Esophagus squamous epithelium (tissue), 5 donors: Measurements from ENCODE around the gene MTRF1L. TPM values are rescaled to one million over a fixed set of nuclear protein-coding genes. Genes with fewer than 3 reads are reported as not detected.

Experiments used
- DNase-seq: peaks from one replicate; lab custom pipeline; 2025; lab: John Stamatoyannopoulos, UW
- H3K27ac ChIP-seq, 4 donors: fragments of 200-600 bp; sonication (generic); one replicate each; pipeline ENCODE4 v1.5.1; 2016 to 2019; ENCODE audit warnings: mild to moderate bottlenecking in 1 of 4
- H3K27me3 ChIP-seq, 4 donors: fragments of 200-600 bp; sonication (generic); 1 replicate in 3 of 4; 2 replicates in 1 of 4; pipeline versions ENCODE4 v1.5.1 to v1.6.0; 2017 to 2021; ENCODE audit warnings: antibody characterized with exemption in 1 of 4
- H3K36me3 ChIP-seq, 3 donors: fragments of 200-600 bp; sonication (generic); one replicate each; pipeline ENCODE4 v1.5.1; 2016 to 2019
- H3K4me1 ChIP-seq, 3 donors: fragments of 200-600 bp; sonication (generic); one replicate each; pipeline ENCODE4 v1.5.1; 2017 to 2019
- H3K4me3 ChIP-seq, 4 donors: fragments of 200-600 bp; sonication (generic); 1 replicate in 3 of 4; 2 replicates in 1 of 4; pipeline ENCODE4 v1.5.1; 2016 to 2019; ENCODE audit warnings: mild to moderate bottlenecking in 2 of 4, moderate library complexity in 1 of 4
- H3K9me3 ChIP-seq, 3 donors: fragments of 200-600 bp; sonication (generic); one replicate each; pipeline ENCODE4 v1.5.1; 2016 to 2019
- POLR2A ChIP-seq, 4 donors: fragments of 450-650 bp; IDR thresholded peaks; one replicate each; pipeline ENCODE4 v1.6.1; 2017; ENCODE audit warnings: antibody characterized with exemption in 4 of 4, mild to moderate bottlenecking in 4 of 4, moderate library complexity in 3 of 4
- WGBS, 2 donors: methylation state at CpG; one replicate each; pipeline ENCODE4 v1.1.5; 2018; 5-methylcytosine and 5-hydroxymethylcytosine counted together
- intact Hi-C: fragments of 100-400 bp; cut with DNase I; formaldehyde crosslinking; loops from one replicate; pipeline ENCODE4 v1.15.0; 2022
- total RNA-seq, 4 donors: library from RNA; depleted of rRNA; stranded (reverse); fragments of >200 nt; gene quantifications; one replicate each; pipeline ENCODE4 v1.1.0, GENCODE V29; 2016
- TF ChIP-seq, protein P1 (sequence below), 6 experiments: fragments of 450-650 bp in 4 of 6; fragments of 200-600 bp in 2 of 6; sonication (generic) in 2 of 6; IDR thresholded peaks; one replicate each; pipeline ENCODE4 v1.5.1; 2016 to 2019; ENCODE audit warnings: antibody characterized with exemption in 6 of 6, mild to moderate bottlenecking in 4 of 6, moderate library complexity in 4 of 6
- donor health status: DM: yes; HTN: yes; CAD: no.

Gene MTRF1L
- total RNA-seq, 4 donors from 2014 or later = 7.3 to 16.2 (median 14.4) TPM

DNA sequence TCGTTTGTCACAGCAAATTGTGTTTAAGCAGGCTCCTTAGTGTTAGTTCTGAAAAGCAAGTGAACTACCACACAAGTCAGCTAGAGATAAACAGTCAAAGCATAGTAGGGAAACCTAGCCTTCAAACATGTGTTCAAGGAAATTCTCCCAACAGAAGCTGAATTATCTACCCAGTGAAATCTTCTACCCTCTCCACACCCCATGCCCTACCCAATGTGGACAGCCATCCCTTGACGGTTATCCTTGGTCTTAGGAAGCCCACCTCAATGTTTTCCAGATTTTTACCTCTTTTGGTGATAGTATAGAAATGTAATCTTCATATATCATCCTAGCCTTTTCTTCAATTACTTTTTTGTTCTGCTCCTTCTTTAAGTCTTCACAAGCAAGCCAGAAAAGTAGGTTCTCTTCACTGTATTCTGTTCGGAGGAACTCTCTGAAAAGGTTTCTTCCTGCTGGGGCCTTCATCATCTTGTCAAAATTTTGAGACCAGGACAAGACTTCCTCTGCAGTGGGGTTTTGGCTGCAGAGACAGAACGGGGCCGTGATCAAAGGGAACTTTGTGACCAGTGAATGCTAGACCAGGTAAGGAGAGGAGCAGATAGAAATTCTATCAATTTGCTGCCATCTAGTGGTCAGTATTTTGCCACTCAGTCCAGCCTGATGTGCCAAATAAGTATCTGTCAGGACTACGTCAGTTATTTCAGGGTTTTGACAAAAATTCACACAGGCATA lies 21.6 kb upstream of the MTRF1L start:
- no peak for DNase-seq
- Histone ChIP-seq H3K36me3 (no peaks in the 10 kb centered on the region), H3K9me3 (no peaks in the 10 kb centered on the region), H3K27ac (no peak overlapping the region), H3K4me3 (no peak overlapping the region), H3K27me3 (peaks cover 0 to 3% (median 0%) of the 10 kb centered on the region in 4 donors), H3K4me1 (peaks cover 0 to 5% (median 0%) of the 10 kb centered on the region in 3 donors)
- TF ChIP-seq, protein P1, sequence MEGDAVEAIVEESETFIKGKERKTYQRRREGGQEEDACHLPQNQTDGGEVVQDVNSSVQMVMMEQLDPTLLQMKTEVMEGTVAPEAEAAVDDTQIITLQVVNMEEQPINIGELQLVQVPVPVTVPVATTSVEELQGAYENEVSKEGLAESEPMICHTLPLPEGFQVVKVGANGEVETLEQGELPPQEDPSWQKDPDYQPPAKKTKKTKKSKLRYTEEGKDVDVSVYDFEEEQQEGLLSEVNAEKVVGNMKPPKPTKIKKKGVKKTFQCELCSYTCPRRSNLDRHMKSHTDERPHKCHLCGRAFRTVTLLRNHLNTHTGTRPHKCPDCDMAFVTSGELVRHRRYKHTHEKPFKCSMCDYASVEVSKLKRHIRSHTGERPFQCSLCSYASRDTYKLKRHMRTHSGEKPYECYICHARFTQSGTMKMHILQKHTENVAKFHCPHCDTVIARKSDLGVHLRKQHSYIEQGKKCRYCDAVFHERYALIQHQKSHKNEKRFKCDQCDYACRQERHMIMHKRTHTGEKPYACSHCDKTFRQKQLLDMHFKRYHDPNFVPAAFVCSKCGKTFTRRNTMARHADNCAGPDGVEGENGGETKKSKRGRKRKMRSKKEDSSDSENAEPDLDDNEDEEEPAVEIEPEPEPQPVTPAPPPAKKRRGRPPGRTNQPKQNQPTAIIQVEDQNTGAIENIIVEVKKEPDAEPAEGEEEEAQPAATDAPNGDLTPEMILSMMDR (IDR thresholded peaks at IDR 0.05) = peak in 5 of 6 experiments; percentile 65 to 79 (median 76)
- no peak for TF ChIP-seq POLR2A (IDR thresholded peaks at IDR 0.05)
- 38 to 41% methylated on average over 6 of the region's 6 CpGs for WGBS, 2 donors
- intact Hi-C loops = loop anchor here (10.0 kb wide), 1 partner anchor 159 kb away; no protein-coding TSS in a partner anchor

DNA sequence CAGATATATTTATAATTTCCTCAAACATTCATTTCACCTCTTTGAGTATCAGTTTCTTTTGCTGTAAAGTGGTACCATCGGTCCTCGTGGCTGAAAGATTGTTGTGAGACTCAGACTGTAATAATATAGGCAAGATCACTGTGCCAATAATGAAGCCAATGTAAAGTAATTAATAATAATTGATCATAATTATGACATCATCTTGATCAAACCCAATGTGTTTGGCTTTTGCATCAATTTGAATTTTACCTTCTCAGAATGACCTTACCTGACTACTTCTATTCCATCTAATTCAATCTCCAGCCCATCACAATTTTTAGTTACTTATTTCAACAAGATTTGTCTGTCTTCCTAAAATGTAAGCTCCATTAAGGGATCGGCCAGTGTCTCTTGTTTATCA lies 15.8 kb upstream of the MTRF1L start:
- TF ChIP-seq, protein P1 (IDR thresholded peaks at IDR 0.05) = no peak
- no peak for TF ChIP-seq POLR2A (IDR thresholded peaks at IDR 0.05)
- H3K4me1 ChIP-seq = no peaks in the 10 kb centered on the region
- H3K36me3 ChIP-seq = no peaks in the 10 kb centered on the region
- no peaks in the 10 kb centered on the region for H3K27me3 ChIP-seq
- DNase-seq = no peak
- intact Hi-C loops = loop anchor here (10.0 kb wide), 1 partner anchor 64 kb away; no protein-coding TSS in a partner anchor
- H3K27ac ChIP-seq = no peak overlapping the region
- H3K4me3 ChIP-seq = no peak overlapping the region
- no peaks in the 10 kb centered on the region for H3K9me3 ChIP-seq
- 88 to 94% methylated on average over 3 of the region's 3 CpGs for WGBS, 2 donors

DNA sequence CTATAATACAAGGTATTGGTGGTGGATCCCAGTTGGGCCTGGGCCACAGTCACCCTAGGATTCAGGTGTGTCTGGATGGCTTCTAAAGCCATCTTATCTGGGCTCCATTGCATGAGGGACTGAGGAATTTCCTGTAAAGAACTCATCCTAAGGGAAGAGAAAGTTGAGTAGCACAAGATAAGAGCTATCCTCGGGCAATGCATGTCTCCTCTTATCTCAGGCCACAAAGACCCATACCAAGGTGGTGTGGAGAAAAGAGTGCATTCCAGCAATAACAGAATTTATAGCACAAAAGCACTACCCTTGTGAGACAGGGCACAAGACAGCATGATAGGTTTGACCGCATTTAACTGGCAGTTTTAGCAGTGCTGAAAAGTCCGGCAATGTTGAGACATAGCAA lies 14.3 kb upstream of the MTRF1L start:
- no peaks in the 10 kb centered on the region for H3K4me1 ChIP-seq
- no peaks in the 10 kb centered on the region for H3K9me3 ChIP-seq
- no peaks in the 10 kb centered on the region for H3K36me3 ChIP-seq
- DNase-seq = no peak
- H3K4me3 ChIP-seq = no peak overlapping the region
- H3K27ac ChIP-seq = no peak overlapping the region
- no peaks in the 10 kb centered on the region for H3K27me3 ChIP-seq
- TF ChIP-seq, protein P1 (IDR thresholded peaks at IDR 0.05) = no peak
- no peak for TF ChIP-seq POLR2A (IDR thresholded peaks at IDR 0.05)
- 68 to 76% methylated on average over 3 of the region's 3 CpGs for WGBS, 2 donors
- intact Hi-C loops = loop anchor here (10.0 kb wide), 1 partner anchor 62 kb away; no protein-coding TSS in a partner anchor

DNA sequence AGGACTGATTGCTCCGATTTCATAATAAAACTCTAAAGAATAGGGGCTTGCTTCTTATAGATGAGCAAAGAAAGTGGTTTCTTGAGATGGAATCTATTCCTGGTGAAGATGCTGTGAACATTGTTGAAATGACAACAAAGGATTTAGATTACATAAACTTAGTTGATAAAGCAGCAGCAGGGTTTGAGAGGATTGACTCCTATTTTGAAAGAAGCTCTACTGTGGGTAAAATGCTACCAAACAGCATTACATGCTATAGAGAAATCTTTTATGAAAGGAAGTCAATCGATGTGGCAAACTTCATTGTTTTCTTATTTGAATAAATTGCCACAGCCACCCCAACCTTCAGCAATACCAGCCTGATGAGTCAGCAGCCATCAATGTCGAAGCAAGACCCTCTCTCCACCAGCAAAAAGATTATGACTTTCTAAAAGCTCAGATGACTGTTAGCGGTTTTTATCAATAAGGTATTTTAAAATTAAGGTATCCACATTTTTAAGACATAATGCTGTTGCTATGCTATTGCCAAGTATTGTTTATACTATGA lies 12.7 kb upstream of the MTRF1L start:
- H3K4me1 ChIP-seq = no peaks in the 10 kb centered on the region
- H3K9me3 ChIP-seq = no peaks in the 10 kb centered on the region
- intact Hi-C loops = loop anchor here (10.0 kb wide), 1 partner anchor 60 kb away; no protein-coding TSS in a partner anchor
- H3K27me3 ChIP-seq = no peaks in the 10 kb centered on the region
- no peak overlapping the region for H3K27ac ChIP-seq
- no peak overlapping the region for H3K4me3 ChIP-seq
- no peaks in the 10 kb centered on the region for H3K36me3 ChIP-seq
- WGBS, 2 donors = 60 to 71% methylated on average over 4 of the region's 4 CpGs
- DNase-seq = no peak
- TF ChIP-seq POLR2A (IDR thresholded peaks at IDR 0.05) = no peak
- TF ChIP-seq, protein P1 (IDR thresholded peaks at IDR 0.05) = no peak

DNA sequence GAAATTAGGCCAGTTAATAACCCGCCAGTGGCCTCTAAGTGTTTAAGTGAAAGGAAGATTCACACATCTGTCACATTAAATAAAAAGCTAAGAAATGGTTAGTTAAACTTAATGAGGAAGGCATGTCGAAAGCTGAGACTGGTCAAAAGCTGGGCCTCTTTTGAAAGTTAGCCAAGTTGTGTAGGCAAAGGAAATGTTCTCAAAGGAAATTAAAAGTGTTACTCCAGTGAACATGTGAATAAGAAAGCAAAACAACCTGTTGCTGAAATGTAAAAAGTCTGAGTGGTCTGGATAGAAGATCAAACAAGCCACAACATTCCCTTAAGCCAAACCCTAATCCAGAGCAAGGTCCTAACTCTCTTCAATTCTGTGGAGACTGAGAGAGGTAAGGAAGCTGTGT lies 10.9 kb upstream of the MTRF1L start:
- TF ChIP-seq, protein P1 (IDR thresholded peaks at IDR 0.05) = no peak
- TF ChIP-seq POLR2A (IDR thresholded peaks at IDR 0.05) = no peak
- no peaks in the 10 kb centered on the region for H3K36me3 ChIP-seq
- H3K27ac ChIP-seq = no peak overlapping the region
- no peaks in the 10 kb centered on the region for H3K9me3 ChIP-seq
- H3K4me1 ChIP-seq = no peaks in the 10 kb centered on the region
- H3K4me3 ChIP-seq = no peak overlapping the region
- intact Hi-C loops = loop anchor here (10.0 kb wide), 1 partner anchor 59 kb away; no protein-coding TSS in a partner anchor
- WGBS, 2 donors = 50 to 57% methylated on average over 2 of the region's 2 CpGs
- no peak for DNase-seq
- no peaks in the 10 kb centered on the region for H3K27me3 ChIP-seq
